Measurements from ENCODE around the gene GPRIN2.
"Not testable (repeated sequence)": the region's sequence is repeated elsewhere in the genome, so short reads cannot be mapped to it uniquely, and the experiment has no call there.

The GPRIN2 gene

GRCh38 chr10:46536781-46537180 lies 19.7 kb downstream of the GPRIN2 start:
- H3K9me2 ChIP-seq (replicated peaks; ENCODE audit: insufficient read depth, low read length) = no peaks in the 10 kb centered on the region
- no peaks in the 10 kb centered on the region for H4K20me1 ChIP-seq (ENCODE audit: low read depth, low read length)
- no peaks in the 10 kb centered on the region for H3K79me2 ChIP-seq (ENCODE audit: insufficient read depth, low read length)
- H3K9ac ChIP-seq (ENCODE audit: low read length) = no peak overlapping the region
- TF ChIP-seq CTCF (IDR thresholded peaks at IDR 0.05; ENCODE audit: insufficient read depth, low read length, poor library complexity, severe bottlenecking) = no peak
- TF ChIP-seq EZH2phosphoT487 (conservative IDR thresholded peaks at IDR 0.05; ENCODE audit: low read length) = no peak
- H3K36me3 ChIP-seq (ENCODE audit: low read length) = no peaks in the 10 kb centered on the region
- no peak overlapping the region for H2AFZ ChIP-seq (ENCODE audit: low read depth, low read length, severe bottlenecking)
- no peak overlapping the region for H3K4me3 ChIP-seq (ENCODE audit: insufficient read depth, low read length, poor library complexity, severe bottlenecking)
- H3K9me3 ChIP-seq (ENCODE audit: insufficient read depth, low read length) = no peaks in the 10 kb centered on the region
- no peak overlapping the region for H3K4me2 ChIP-seq (ENCODE audit: low read depth, low read length, poor library complexity, severe bottlenecking)
- no peaks in the 10 kb centered on the region for H3F3A ChIP-seq (ENCODE audit: insufficient read depth)
- no peak overlapping the region for H3K27ac ChIP-seq (ENCODE audit: low read depth, low read length)
- 0 out of 2 replicates have a peak, but pooled peaks cover 3% of the 10 kb centered on the region for H3K27me3 ChIP-seq (ENCODE audit: low read length)

- H3K9me3 ChIP-seq (ENCODE audit: insufficient read depth, low read length) = no peaks in the 10 kb centered on the region
- no peak overlapping the region for H3K27ac ChIP-seq (ENCODE audit: low read depth, low read length)
- H3K79me2 ChIP-seq (ENCODE audit: insufficient read depth, low read length) = no peaks in the 10 kb centered on the region
- TF ChIP-seq CTCF (IDR thresholded peaks at IDR 0.05; ENCODE audit: insufficient read depth, low read length, poor library complexity, severe bottlenecking) = no peak
- TF ChIP-seq EZH2phosphoT487 (conservative IDR thresholded peaks at IDR 0.05; ENCODE audit: low read length) = no peak
- H3K9ac ChIP-seq (ENCODE audit: low read length) = no peak overlapping the region
- no peaks in the 10 kb centered on the region for H4K20me1 ChIP-seq (ENCODE audit: low read depth, low read length)
- 0 out of 2 replicates have a peak, but pooled peaks cover 3% of the 10 kb centered on the region for H3K27me3 ChIP-seq (ENCODE audit: low read length)
- H3F3A ChIP-seq (ENCODE audit: insufficient read depth) = no peaks in the 10 kb centered on the region
- no peak overlapping the region for H3K4me2 ChIP-seq (ENCODE audit: low read depth, low read length, poor library complexity, severe bottlenecking)
- no peak overlapping the region for H2AFZ ChIP-seq (ENCODE audit: low read depth, low read length, severe bottlenecking)
- H3K36me3 ChIP-seq (ENCODE audit: low read length) = no peaks in the 10 kb centered on the region
- H3K4me3 ChIP-seq (ENCODE audit: insufficient read depth, low read length, poor library complexity, severe bottlenecking) = no peak overlapping the region
- no peaks in the 10 kb centered on the region for H3K9me2 ChIP-seq (replicated peaks; ENCODE audit: insufficient read depth, low read length)
These were observed 20.3 kb downstream of the GPRIN2 start for GRCh38 chr10:46536171-46536570.

GRCh38 chr10:46534828-46535524 lies 21.5 kb downstream of the GPRIN2 start:
- no peaks in the 10 kb centered on the region for H3K9me3 ChIP-seq (ENCODE audit: insufficient read depth, low read length)
- no peaks in the 10 kb centered on the region for H3K79me2 ChIP-seq (ENCODE audit: insufficient read depth, low read length)
- H2AFZ ChIP-seq (ENCODE audit: low read depth, low read length, severe bottlenecking) = no peak overlapping the region
- H3K27me3 ChIP-seq (ENCODE audit: low read length) = 0 out of 2 replicates have a peak, but pooled peaks cover 3% of the 10 kb centered on the region
- 0 out of 2 replicates have a peak, but pooled peaks have one; percentile 88 for TF ChIP-seq EZH2phosphoT487 (conservative IDR thresholded peaks at IDR 0.05; ENCODE audit: low read length)
- TF ChIP-seq CTCF (IDR thresholded peaks at IDR 0.05; ENCODE audit: insufficient read depth, low read length, poor library complexity, severe bottlenecking) = no peak
- no peak overlapping the region for H3K4me2 ChIP-seq (ENCODE audit: low read depth, low read length, poor library complexity, severe bottlenecking)
- no peaks in the 10 kb centered on the region for H3K9me2 ChIP-seq (replicated peaks; ENCODE audit: insufficient read depth, low read length)
- H3F3A ChIP-seq (ENCODE audit: insufficient read depth) = no peaks in the 10 kb centered on the region
- no peaks in the 10 kb centered on the region for H4K20me1 ChIP-seq (ENCODE audit: low read depth, low read length)
- no peak overlapping the region for H3K4me3 ChIP-seq (ENCODE audit: insufficient read depth, low read length, poor library complexity, severe bottlenecking)
- H3K27ac ChIP-seq (ENCODE audit: low read depth, low read length) = no peak overlapping the region
- no peak overlapping the region for H3K9ac ChIP-seq (ENCODE audit: low read length)
- no peaks in the 10 kb centered on the region for H3K36me3 ChIP-seq (ENCODE audit: low read length)

GRCh38 chr10:46532256-46532655 lies 24.2 kb downstream of the GPRIN2 start:
- not testable (repeated sequence) for H2AFZ ChIP-seq (ENCODE audit: low read depth, low read length, severe bottlenecking); H3K79me2 ChIP-seq (ENCODE audit: insufficient read depth, low read length); H4K20me1 ChIP-seq (ENCODE audit: low read depth, low read length); H3F3A ChIP-seq (ENCODE audit: insufficient read depth); H3K9ac ChIP-seq (ENCODE audit: low read length); H3K9me3 ChIP-seq (ENCODE audit: insufficient read depth, low read length); H3K27me3 ChIP-seq (ENCODE audit: low read length); H3K4me3 ChIP-seq (ENCODE audit: insufficient read depth, low read length, poor library complexity, severe bottlenecking); H3K4me2 ChIP-seq (ENCODE audit: low read depth, low read length, poor library complexity, severe bottlenecking); H3K27ac ChIP-seq (ENCODE audit: low read depth, low read length); H3K9me2 ChIP-seq (replicated peaks; ENCODE audit: insufficient read depth, low read length); H3K36me3 ChIP-seq (ENCODE audit: low read length)

Measured in SU-DHL-6 (cell line).